Neural cell (in vitro differentiated cells): Measurements from ENCODE around the gene ABHD14A. TPM values are rescaled to one million over a fixed set of nuclear protein-coding genes. Genes with fewer than 3 reads are reported as not detected.

Source experiments
- H2AFZ ChIP-seq: fragments of 200-600, 300-800 bp; sonication (generic), shearing (Covaris generic); 2 replicates; pipeline ENCODE4 v1.6.0; 2014; ENCODE audit warnings: low read depth, mild to moderate bottlenecking, antibody characterized with exemption, low read length, moderate library complexity
- H3F3A ChIP-seq: fragments of 200-600 bp; shearing (Covaris generic); 2 replicates; pipeline ENCODE4 v1.6.1; 2016; ENCODE audit warnings: mild to moderate bottlenecking, moderate library complexity, mixed read lengths, antibody characterized with exemption, low read length; ENCODE audit not compliant: insufficient read depth, poor library complexity, severe bottlenecking
- H3K27ac ChIP-seq: fragments of 200-600, 300-800 bp; sonication (generic), shearing (Covaris generic); 2 replicates; pipeline ENCODE4 v1.5.1; 2014; ENCODE audit warnings: mild to moderate bottlenecking, low read length, moderate library complexity
- H3K27me3 ChIP-seq: fragments of 300-800, 200-600 bp; sonication (generic), shearing (Covaris generic); 2 replicates; pipeline ENCODE4 v1.6.0; 2014; ENCODE audit warnings: mild to moderate bottlenecking, low read depth, low read length, moderate library complexity; ENCODE audit not compliant: insufficient read depth
- H3K36me3 ChIP-seq: fragments of 300-800, 200-600 bp; sonication (generic), shearing (Covaris generic); 2 replicates; pipeline ENCODE4 v1.5.1; 2014; ENCODE audit warnings: mild to moderate bottlenecking, antibody characterized with exemption, low read length, moderate library complexity; ENCODE audit not compliant: insufficient read depth
- H3K4me2 ChIP-seq: fragments of 300-800, 200-600 bp; sonication (generic), shearing (Covaris generic); 2 replicates; pipeline ENCODE4 v1.6.0; 2014; ENCODE audit warnings: mild to moderate bottlenecking, low read length
- H3K4me3 ChIP-seq: fragments of 300-800, 200-600 bp; sonication (generic), shearing (Covaris generic); 2 replicates; pipeline ENCODE4 v1.5.1; 2014; ENCODE audit warnings: mild to moderate bottlenecking, low read length, moderate library complexity
- H3K79me2 ChIP-seq: fragments of 200-600 bp; shearing (Covaris generic); replicated peaks from 2 replicates; pipeline ENCODE4 v1.6.0; 2014; ENCODE audit warnings: mild to moderate bottlenecking, low read length, moderate library complexity; ENCODE audit not compliant: insufficient read depth
- H3K9ac ChIP-seq: fragments of 300-800, 200-600 bp; sonication (generic), shearing (Covaris generic); 2 replicates; pipeline ENCODE4 v1.6.1; 2016; ENCODE audit warnings: mild to moderate bottlenecking, low read length, mixed read lengths
- H3K9me2 ChIP-seq: fragments of 200-600 bp; shearing (Covaris generic); 2 replicates; pipeline ENCODE4 v1.6.1; 2016; ENCODE audit warnings: mild to moderate bottlenecking, low read length, mixed read lengths; ENCODE audit not compliant: insufficient read depth
- H3K9me3 ChIP-seq: fragments of 200-600, 300-800 bp; sonication (generic), shearing (Covaris generic); 2 replicates; pipeline ENCODE4 v1.6.1; 2016; ENCODE audit warnings: mild to moderate bottlenecking, mixed run types, low read length, moderate library complexity, mixed read lengths
- H4K20me1 ChIP-seq: fragments of 200-600 bp; shearing (Covaris generic); 2 replicates; pipeline ENCODE4 v1.6.1; 2016; ENCODE audit warnings: mild to moderate bottlenecking, mixed run types; ENCODE audit not compliant: insufficient read depth
- CTCF ChIP-seq: fragments of 450-650 bp; IDR thresholded peaks from 2 replicates; pipeline ENCODE4 v1.5.1; 2014; ENCODE audit warnings: antibody characterized with exemption, mild to moderate bottlenecking, moderate library complexity; ENCODE audit not compliant: poor library complexity, severe bottlenecking
- EP300 ChIP-seq: fragments of 450-650 bp; conservative IDR thresholded peaks from 2 replicates; pipeline ENCODE4 v1.6.1; 2014; ENCODE audit warnings: antibody characterized with exemption, mild to moderate bottlenecking, moderate library complexity; ENCODE audit not compliant: poor library complexity, severe bottlenecking
- EZH2 ChIP-seq: fragments of 200-600, 300-800 bp; shearing (Covaris generic), sonication (generic); IDR thresholded peaks from 2 replicates; pipeline ENCODE4 v1.6.1; 2014; ENCODE audit warnings: antibody characterized with exemption, low read length, borderline replicate concordance, mild to moderate bottlenecking; ENCODE audit not compliant: insufficient read depth, poor library complexity, severe bottlenecking
- MXI1 ChIP-seq: fragments of 450-650 bp; conservative IDR thresholded peaks from 2 replicates; pipeline ENCODE4 v1.6.1; 2014; ENCODE audit warnings: antibody characterized with exemption, mild to moderate bottlenecking; ENCODE audit not compliant: poor library complexity, severe bottlenecking
- POLR2AphosphoS5 ChIP-seq: IDR thresholded peaks from 2 replicates; pipeline ENCODE4 v1.6.1; 2012
- RAD21 ChIP-seq: fragments of 450-650 bp; conservative IDR thresholded peaks from 2 replicates; pipeline ENCODE4 v1.6.1; 2014; ENCODE audit warnings: antibody characterized with exemption, mild to moderate bottlenecking, moderate library complexity
- REST ChIP-seq: IDR thresholded peaks from 2 replicates; pipeline ENCODE4 v1.6.1; 2012; ENCODE audit warnings: borderline replicate concordance
- SMC3 ChIP-seq: fragments of 450-650 bp; conservative IDR thresholded peaks from 2 replicates; pipeline ENCODE4 v1.6.1; 2014; ENCODE audit warnings: antibody characterized with exemption, mild to moderate bottlenecking, moderate library complexity; ENCODE audit not compliant: poor library complexity
- TAF1 ChIP-seq: IDR thresholded peaks from 2 replicates; pipeline ENCODE4 v1.6.1; 2012; ENCODE audit warnings: low read depth
- polyA plus RNA-seq: library from polyadenylated mRNA; depleted of rRNA; stranded (reverse); fragments of >200 nt; gene quantifications from 2 replicates; pipeline ENCODE4 v1.2.3, GENCODE V29; 2014

ABHD14A gene
- polyA plus RNA-seq, 1 donor from 2014 or later = 57.8 TPM

- H3K79me2 ChIP-seq = peaks cover 29% of the 10 kb centered on the region
- no peaks in the 10 kb centered on the region for H4K20me1 ChIP-seq
- no peaks in the 10 kb centered on the region for H3F3A ChIP-seq
- no peak for TF ChIP-seq CTCF
- no peak for TF ChIP-seq SMC3
- no peak for TF ChIP-seq EP300
- no peak for TF ChIP-seq EZH2
- no peak for TF ChIP-seq RAD21
- no peak for TF ChIP-seq REST
- no peak for TF ChIP-seq POLR2AphosphoS5
- no peak for TF ChIP-seq MXI1
- TF ChIP-seq TAF1 = no peak
- no peak overlapping the region for H3K4me2 ChIP-seq
- H3K27me3 ChIP-seq = peaks cover under 1% of the 10 kb centered on the region
- H3K9ac ChIP-seq = no peak overlapping the region
- H3K36me3 ChIP-seq = no peaks in the 10 kb centered on the region
- no peak overlapping the region for H3K27ac ChIP-seq
- H3K9me2 ChIP-seq = no peaks in the 10 kb centered on the region
- H3K4me3 ChIP-seq = no peak overlapping the region
- H3K9me3 ChIP-seq = no peaks in the 10 kb centered on the region
- no peak overlapping the region for H2AFZ ChIP-seq
Measured at GRCh38 chr3:51961602-51962569, 13.0 kb upstream of the ABHD14A start.

- Histone ChIP-seq H3K36me3 (no peaks in the 10 kb centered on the region), H3K4me2 (no peak overlapping the region), H3K79me2 (peaks cover 31% of the 10 kb centered on the region), H3K4me3 (no peak overlapping the region), H4K20me1 (no peaks in the 10 kb centered on the region), H3K27me3 (no peaks in the 10 kb centered on the region), H3K9me2 (no peaks in the 10 kb centered on the region), H3K27ac (no peak overlapping the region), H3K9ac (no peak overlapping the region), H3K9me3 (no peaks in the 10 kb centered on the region), H2AFZ (no peak overlapping the region), H3F3A (no peaks in the 10 kb centered on the region)
- TF ChIP-seq CTCF = no peak
- TF ChIP-seq RAD21 = no peak
- no peak for TF ChIP-seq SMC3
- no peak for TF ChIP-seq TAF1
- TF ChIP-seq POLR2AphosphoS5 = no peak
- no peak for TF ChIP-seq EZH2
- no peak for TF ChIP-seq MXI1
- no peak for TF ChIP-seq REST
- TF ChIP-seq EP300 = no peak
Measured at GRCh38 chr3:51962854-51963530, 11.9 kb upstream of the ABHD14A start.
